ENCODE results near the gene PLXND1. TPM values are rescaled to one million over a fixed set of nuclear protein-coding genes. Genes with fewer than 3 reads are reported as not detected.

Gene PLXND1
- total and polyA plus RNA-seq, 11 donors, result 40.8 to 218 (median 66.4) TPM

- Histone ChIP-seq H3K27ac (no peak overlapping the region), H3K36me3 (no peaks in the 10 kb centered on the region), H3K9me3 (no peaks in the 10 kb centered on the region), H3K4me1 (no peaks in the 10 kb centered on the region), H3K27me3 (no peaks in the 10 kb centered on the region), H3K4me3 (no peak overlapping the region)
- TF ChIP-seq CTCF (IDR thresholded peaks at IDR 0.05) (no peak), POLR2A (IDR thresholded peaks at IDR 0.05) (no peak)
- ATAC-seq (no peak), DNase-seq (no peak)
- intact Hi-C loops (cut with DNase I), result no loop called here
- 88 to 96% (median 92%) methylated on average over 8 of the region's 8 CpGs for WGBS, 4 donors
Observed at GRCh38 chr3:129539206-129539605, 67.3 kb downstream of the PLXND1 start.

- no peaks in the 10 kb centered on the region for H3K4me1 ChIP-seq
- H3K27me3 ChIP-seq, result no peaks in the 10 kb centered on the region
- DNase-seq (no peak), ATAC-seq (no peak)
- no peaks in the 10 kb centered on the region for H3K36me3 ChIP-seq
- H3K4me3 ChIP-seq, result no peak overlapping the region
- no peak overlapping the region for H3K27ac ChIP-seq
- no peak for TF ChIP-seq POLR2A (IDR thresholded peaks at IDR 0.05)
- TF ChIP-seq CTCF (IDR thresholded peaks at IDR 0.05), result no peak
- no peaks in the 10 kb centered on the region for H3K9me3 ChIP-seq
- WGBS, 4 donors, result 88 to 97% (median 90%) methylated on average over 3 of the region's 3 CpGs
- intact Hi-C loops (cut with DNase I), result no loop called here
Observed at GRCh38 chr3:129536804-129537203, 69.7 kb downstream of the PLXND1 start.

- Histone ChIP-seq H3K4me1 (no peaks in the 10 kb centered on the region), H3K36me3 (no peaks in the 10 kb centered on the region), H3K4me3 (no peak overlapping the region), H3K27me3 (no peaks in the 10 kb centered on the region), H3K9me3 (no peaks in the 10 kb centered on the region), H3K27ac (no peak overlapping the region)
- DNase-seq (no peak), ATAC-seq (no peak)
- TF ChIP-seq CTCF (IDR thresholded peaks at IDR 0.05), result no peak
- TF ChIP-seq POLR2A (IDR thresholded peaks at IDR 0.05), result no peak
- intact Hi-C loops (cut with DNase I), result no loop called here
- WGBS, 4 donors, result 75 to 83% (median 83%) methylated on average over 1 to 2 of the region's 2 CpGs
Observed at GRCh38 chr3:129536374-129536667, 70.2 kb downstream of the PLXND1 start.

- Histone ChIP-seq H3K4me3 (no peak overlapping the region), H3K27me3 (no peaks in the 10 kb centered on the region), H3K9me3 (no peaks in the 10 kb centered on the region), H3K4me1 (peaks cover 0 to 4% (median under 1%) of the 10 kb centered on the region in 12 donors), H3K36me3 (no peaks in the 10 kb centered on the region), H3K27ac (no peak overlapping the region)
- intact Hi-C loops (cut with DNase I), result no loop called here
- ATAC-seq, result no peak
- no peak for DNase-seq
- WGBS, 4 donors, result 87 to 100% (median 91%) methylated on average over 1 of the region's 1 CpG
- TF ChIP-seq POLR2A (IDR thresholded peaks at IDR 0.05), result no peak
- no peak for TF ChIP-seq CTCF (IDR thresholded peaks at IDR 0.05)
Observed at GRCh38 chr3:129535075-129535474, 71.4 kb downstream of the PLXND1 start.
